H9 (cell line): ENCODE data around the gene ARPC1B. TPM values are rescaled to one million over a fixed set of nuclear protein-coding genes. Genes with fewer than 3 reads are reported as not detected.

Experiments used
- DNase-seq: peaks from one replicate; pipeline ENCODE4 v3.0.0-alpha.2; 2017
- H2AFZ ChIP-seq: one replicate; pipeline ENCODE4 v1.6.1; 2013; ENCODE audit warnings: mild to moderate bottlenecking, low read length, control low read depth, moderate library complexity
- H2AK5ac ChIP-seq: 2 replicates; pipeline ENCODE4 v1.6.1; 2013; ENCODE audit warnings: low read length, control low read depth, mixed read lengths; ENCODE audit not compliant: insufficient read length
- H2BK120ac ChIP-seq: one replicate; pipeline ENCODE4 v1.6.1; 2013; ENCODE audit warnings: low read depth, mild to moderate bottlenecking, low read length, control low read depth, inconsistent platforms; ENCODE audit not compliant: poor library complexity, severe bottlenecking
- H2BK12ac ChIP-seq: 2 replicates; pipeline ENCODE4 v1.6.1; 2013; ENCODE audit warnings: low read length, control low read depth, mixed read lengths, low read depth; ENCODE audit not compliant: insufficient read length
- H2BK15ac ChIP-seq: 2 replicates; pipeline ENCODE4 v1.6.1; 2013; ENCODE audit warnings: low read depth, low read length, control low read depth
- H2BK20ac ChIP-seq: one replicate; pipeline ENCODE4 v1.6.1; 2013; ENCODE audit warnings: low read depth, mild to moderate bottlenecking, low read length, control low read depth, inconsistent platforms; ENCODE audit not compliant: poor library complexity, severe bottlenecking
- H2BK5ac ChIP-seq: 2 replicates; pipeline ENCODE4 v1.6.1; 2013; ENCODE audit warnings: low read length, control low read depth, mixed read lengths; ENCODE audit not compliant: insufficient read length
- H3K14ac ChIP-seq: 2 replicates; pipeline ENCODE4 v1.6.1; 2013; ENCODE audit warnings: low read length, control low read depth; ENCODE audit not compliant: insufficient read depth
- H3K18ac ChIP-seq: 2 replicates; pipeline ENCODE4 v1.6.1; 2013; ENCODE audit warnings: low read depth, mild to moderate bottlenecking, mixed read lengths, low read length, control low read depth; ENCODE audit not compliant: insufficient read length
- H3K23ac ChIP-seq: 2 replicates; pipeline ENCODE4 v1.6.1; 2013; ENCODE audit warnings: low read length, control low read depth, mixed read lengths, low read depth; ENCODE audit not compliant: insufficient read length
- H3K23me2 ChIP-seq: 2 replicates; pipeline ENCODE4 v1.6.1; 2013; ENCODE audit warnings: low read depth, mild to moderate bottlenecking, mixed read lengths, low read length, control low read depth; ENCODE audit not compliant: insufficient read length, poor library complexity, severe bottlenecking
- H3K27ac ChIP-seq: 2 replicates; pipeline ENCODE4 v1.5.1; 2013; ENCODE audit warnings: low read length, control low read depth, mixed read lengths, low read depth; ENCODE audit not compliant: insufficient read length
- H3K27me3 ChIP-seq: 2 replicates; pipeline ENCODE4 v1.6.1; 2013; ENCODE audit warnings: low read length, control low read depth, inconsistent platforms; ENCODE audit not compliant: insufficient read depth
- H3K4ac ChIP-seq: 2 replicates; pipeline ENCODE4 v1.6.1; 2013; ENCODE audit warnings: low read depth, mild to moderate bottlenecking, control low read depth, inconsistent platforms, low read length, moderate library complexity
- H3K4me1 ChIP-seq: 2 replicates; pipeline ENCODE4 v1.6.1; 2013; ENCODE audit warnings: low read length, control low read depth, inconsistent platforms; ENCODE audit not compliant: insufficient read depth
- H3K4me2 ChIP-seq: 2 replicates; pipeline ENCODE4 v1.6.1; 2013; ENCODE audit warnings: low read length, control low read depth, mixed read lengths; ENCODE audit not compliant: insufficient read length, insufficient read depth
- H3K56ac ChIP-seq: 2 replicates; pipeline ENCODE4 v1.6.1; 2013; ENCODE audit warnings: low read depth, mild to moderate bottlenecking, mixed read lengths, low read length, control low read depth; ENCODE audit not compliant: insufficient read length
- H3K79me1 ChIP-seq: 2 replicates; pipeline ENCODE4 v1.6.1; 2013; ENCODE audit warnings: low read depth, mild to moderate bottlenecking, moderate library complexity, low read length, control low read depth, inconsistent platforms; ENCODE audit not compliant: insufficient read depth, poor library complexity, severe bottlenecking
- H3K79me2 ChIP-seq: 2 replicates; pipeline ENCODE4 v1.6.1; 2013; ENCODE audit warnings: low read length, control low read depth, inconsistent platforms; ENCODE audit not compliant: insufficient read depth
- H3K9ac ChIP-seq: 2 replicates; pipeline ENCODE4 v1.6.1; 2013; ENCODE audit warnings: low read length, control low read depth, mixed read lengths; ENCODE audit not compliant: insufficient read length; ENCODE audit errors: extremely low read depth
- H3K9me3 ChIP-seq: one replicate; pipeline ENCODE4 v1.6.1; 2013; ENCODE audit warnings: low read depth, low read length, inconsistent platforms; ENCODE audit not compliant: control insufficient read depth
- H3T11ph ChIP-seq: one replicate; pipeline ENCODE4 v1.6.1; 2013; ENCODE audit warnings: mild to moderate bottlenecking, low read length, control low read depth, inconsistent platforms
- H4K20me1 ChIP-seq: one replicate; pipeline ENCODE4 v1.6.1; 2013; ENCODE audit not compliant: control insufficient read depth, insufficient read length, insufficient read depth
- H4K5ac ChIP-seq: 2 replicates; pipeline ENCODE4 v1.6.1; 2013; ENCODE audit warnings: low read depth, mild to moderate bottlenecking, mixed read lengths, low read length, control low read depth; ENCODE audit not compliant: insufficient read length
- H4K8ac ChIP-seq: replicated peaks from 2 replicates; pipeline ENCODE4 v1.6.1; 2013; ENCODE audit warnings: low read length, control low read depth, mixed read lengths, low read depth; ENCODE audit not compliant: insufficient read length
- H4K91ac ChIP-seq: 2 replicates; pipeline ENCODE4 v1.6.1; 2013; ENCODE audit warnings: low read depth, mild to moderate bottlenecking, moderate library complexity, mixed read lengths, low read length, control low read depth; ENCODE audit not compliant: insufficient read length
- H3K27ac Mint-ChIP-seq, 3 experiments: 2 replicates in 2 of 3; 3 replicates in 1 of 3; pipeline ENCODE4 v1.8.0; 2020 to 2021; ENCODE audit warnings: mixed read lengths in 3 of 3, mild to moderate bottlenecking in 1 of 3, moderate library complexity in 1 of 3
- H3K27me3 Mint-ChIP-seq: 2 replicates; pipeline ENCODE4 v1.8.0; 2021; ENCODE audit warnings: low read depth, mild to moderate bottlenecking, moderate library complexity, mixed read lengths
- H3K36me3 Mint-ChIP-seq, 3 experiments: 2 replicates in 2 of 3; 3 replicates in 1 of 3; pipeline ENCODE4 v1.8.0; 2020 to 2021; ENCODE audit warnings: low read depth in 3 of 3, mixed read lengths in 3 of 3; ENCODE audit not compliant: insufficient read depth in 1 of 3
- H3K4me1 Mint-ChIP-seq, 2 experiments: 2 replicates each; pipeline ENCODE4 v1.8.0; 2020; ENCODE audit warnings: mixed read lengths in 2 of 2
- H3K4me3 Mint-ChIP-seq, 2 experiments: 2 replicates in 1 of 2; 3 replicates in 1 of 2; pipeline ENCODE4 v1.8.0; 2020 to 2021; ENCODE audit warnings: mild to moderate bottlenecking in 2 of 2, mixed read lengths in 2 of 2, moderate library complexity in 1 of 2
- H3K9me3 Mint-ChIP-seq, 2 experiments: 2 replicates in 1 of 2; 3 replicates in 1 of 2; pipeline ENCODE4 v1.8.0; 2020; ENCODE audit warnings: mild to moderate bottlenecking in 2 of 2, mixed read lengths in 2 of 2, moderate library complexity in 1 of 2
- WGBS: extraction: QIAGEN DNeasy Blood & Tissue Kit; methylation state at CpG from one replicate; pipeline ENCODE4 v1.1.7; 2013; ENCODE audit warnings: missing lambda C conversion rate, low lambda C conversion rate, mixed read lengths; ENCODE audit not compliant: insufficient read length; ENCODE audit errors: extremely low coverage; 5-methylcytosine and 5-hydroxymethylcytosine counted together
- total RNA-seq: library from RNA; stranded (reverse); gene quantifications from 2 replicates; pipeline ENCODE4 v1.2.1, GENCODE V29; 2021
- TF ChIP-seq, protein P1 (sequence below): fragments of 200-600 bp; sonication (generic); conservative IDR thresholded peaks from 3 replicates; pipeline ENCODE4 v1.8.0; 2021; ENCODE audit warnings: antibody characterized with exemption, mild to moderate bottlenecking

Gene ARPC1B
- total RNA-seq, 1 experiment from 2014 or later, result 56.3 TPM

DNA sequence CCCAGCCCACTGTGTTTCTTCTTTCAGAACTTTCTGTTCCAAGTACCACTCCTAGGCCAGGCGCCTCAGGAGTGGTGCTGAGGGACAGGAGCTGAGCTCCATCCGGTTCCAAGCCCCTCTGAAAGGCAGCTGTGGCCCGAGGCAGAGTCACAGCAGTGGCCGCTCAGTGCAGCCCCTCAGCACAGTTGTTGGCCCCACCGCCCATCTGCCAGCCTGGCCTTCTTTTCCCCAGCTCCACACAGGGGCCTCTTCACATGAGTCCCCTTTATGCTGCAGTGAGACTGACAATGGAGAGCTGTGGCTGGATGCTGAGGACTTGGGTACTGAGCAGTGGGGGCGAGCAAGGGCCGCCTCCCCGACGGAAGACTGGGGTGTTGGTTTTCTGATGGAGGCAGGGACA lies 43.7 kb downstream of the ARPC1B start:
- H3K27me3 ChIP-seq, result no peaks in the 10 kb centered on the region
- H2AK5ac ChIP-seq, result no peak overlapping the region
- no peak overlapping the region for H4K91ac ChIP-seq
- H3K18ac ChIP-seq, result no peak overlapping the region
- WGBS, result no CpG with 5 or more reads among the region's 9 CpGs
- DNase-seq, result no peak
- no peak overlapping the region for H4K5ac ChIP-seq
- no peaks in the 10 kb centered on the region for H3K79me2 ChIP-seq
- no peaks in the 10 kb centered on the region for H3K4me1 ChIP-seq
- H2BK12ac ChIP-seq, result no peak overlapping the region
- no peaks in the 10 kb centered on the region for H3K23me2 ChIP-seq
- peaks cover 3 to 5% of the 10 kb centered on the region in 2 experiments; a peak in 2 of 5 replicates for H3K9me3 Mint-ChIP-seq
- H3K4me1 Mint-ChIP-seq, result peaks cover 7% of the 10 kb centered on the region in 2 experiments
- H3K79me1 ChIP-seq, result no peaks in the 10 kb centered on the region
- H3K9me3 ChIP-seq, result no peaks in the 10 kb centered on the region
- no peak overlapping the region for H3K4ac ChIP-seq
- H3K9ac ChIP-seq, result no peak overlapping the region
- H2AFZ ChIP-seq, result no peak overlapping the region
- peaks cover 50 to 89% (median 82%) of the 10 kb centered on the region in 3 experiments; a peak in 6 of 7 replicates for H3K36me3 Mint-ChIP-seq
- H3T11ph ChIP-seq, result no peak overlapping the region
- no peak overlapping the region for H3K27ac Mint-ChIP-seq
- H3K4me3 Mint-ChIP-seq, result no peak overlapping the region; a peak in 1 of 5 replicates
- no peak overlapping the region for H2BK20ac ChIP-seq
- H2BK5ac ChIP-seq, result no peak overlapping the region
- no peak overlapping the region for H3K23ac ChIP-seq
- H3K27me3 Mint-ChIP-seq, result no peaks in the 10 kb centered on the region
- peaks cover 3% of the 10 kb centered on the region for H4K20me1 ChIP-seq
- H3K56ac ChIP-seq, result no peak overlapping the region
- no peak overlapping the region for H3K14ac ChIP-seq
- no peak overlapping the region for H3K4me2 ChIP-seq
- no peak overlapping the region for H2BK15ac ChIP-seq
- TF ChIP-seq, protein P1, sequence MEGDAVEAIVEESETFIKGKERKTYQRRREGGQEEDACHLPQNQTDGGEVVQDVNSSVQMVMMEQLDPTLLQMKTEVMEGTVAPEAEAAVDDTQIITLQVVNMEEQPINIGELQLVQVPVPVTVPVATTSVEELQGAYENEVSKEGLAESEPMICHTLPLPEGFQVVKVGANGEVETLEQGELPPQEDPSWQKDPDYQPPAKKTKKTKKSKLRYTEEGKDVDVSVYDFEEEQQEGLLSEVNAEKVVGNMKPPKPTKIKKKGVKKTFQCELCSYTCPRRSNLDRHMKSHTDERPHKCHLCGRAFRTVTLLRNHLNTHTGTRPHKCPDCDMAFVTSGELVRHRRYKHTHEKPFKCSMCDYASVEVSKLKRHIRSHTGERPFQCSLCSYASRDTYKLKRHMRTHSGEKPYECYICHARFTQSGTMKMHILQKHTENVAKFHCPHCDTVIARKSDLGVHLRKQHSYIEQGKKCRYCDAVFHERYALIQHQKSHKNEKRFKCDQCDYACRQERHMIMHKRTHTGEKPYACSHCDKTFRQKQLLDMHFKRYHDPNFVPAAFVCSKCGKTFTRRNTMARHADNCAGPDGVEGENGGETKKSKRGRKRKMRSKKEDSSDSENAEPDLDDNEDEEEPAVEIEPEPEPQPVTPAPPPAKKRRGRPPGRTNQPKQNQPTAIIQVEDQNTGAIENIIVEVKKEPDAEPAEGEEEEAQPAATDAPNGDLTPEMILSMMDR, result no peak
- H4K8ac ChIP-seq, result no peak overlapping the region
- no peak overlapping the region for H3K27ac ChIP-seq
- H2BK120ac ChIP-seq, result no peak overlapping the region
